Thyroid gland (tissue), 4 donors: ENCODE measurements around the gene LYRM2. TPM values are rescaled to one million over a fixed set of nuclear protein-coding genes. Genes with fewer than 3 reads are reported as not detected.

Experiments
- DNase-seq, 2 donors: peaks; one replicate each; pipeline ENCODE4 v3.0.0-alpha.2; 2019
- H3K27ac ChIP-seq, 3 donors: fragments of 200-600 bp; sonication (generic); 1 replicate in 2 of 3; 2 replicates in 1 of 3; pipeline ENCODE4 v1.5.1; 2016 to 2019; ENCODE audit warnings: mild to moderate bottlenecking in 1 of 3, moderate library complexity in 1 of 3
- H3K27me3 ChIP-seq: fragments of 200-600 bp; sonication (generic); one replicate; pipeline ENCODE4 v1.5.1; 2019
- H3K36me3 ChIP-seq, 2 donors: fragments of 200-600 bp; sonication (generic); one replicate each; pipeline ENCODE4 v1.5.1; 2016 to 2019
- H3K4me1 ChIP-seq, 2 donors: fragments of 200-600 bp; sonication (generic); one replicate each; pipeline ENCODE4 v1.5.1; 2017 to 2019
- H3K4me3 ChIP-seq, 3 donors: fragments of 200-600 bp; sonication (generic); replicated peaks in 1 of 3; 1 replicate in 2 of 3; 2 replicates in 1 of 3; pipeline ENCODE4 v1.5.1; 2016; ENCODE audit warnings: mild to moderate bottlenecking in 1 of 3
- H3K9me3 ChIP-seq: fragments of 200-600 bp; sonication (generic); one replicate; pipeline ENCODE4 v1.5.1; 2017
- POLR2A ChIP-seq, 2 donors: fragments of 450-650 bp; IDR thresholded peaks; one replicate each; pipeline ENCODE4 v1.6.1; 2017; ENCODE audit warnings: antibody characterized with exemption in 2 of 2, mild to moderate bottlenecking in 2 of 2, moderate library complexity in 1 of 2
- WGBS, 2 donors: methylation state at CpG; one replicate each; pipeline ENCODE4 v1.1.5; 2017; 5-methylcytosine and 5-hydroxymethylcytosine counted together
- intact Hi-C: fragments of 100-400 bp; cut with DNase I; formaldehyde crosslinking; loops from one replicate; pipeline ENCODE4 v1.15.1; 2023
- total RNA-seq, 4 donors: library from RNA; depleted of rRNA; stranded (reverse); fragments of >200 nt; gene quantifications; one replicate each; pipeline ENCODE4 v1.2.3, GENCODE V29; 2016
- TF ChIP-seq, protein P1 (sequence below), 6 experiments: fragments of 200-600 bp in 3 of 6; fragments of 450-650 bp in 3 of 6; sonication (generic) in 3 of 6; IDR thresholded peaks; one replicate each; pipeline ENCODE4 v1.5.1; 2016 to 2019; ENCODE audit warnings: antibody characterized with exemption in 6 of 6, mild to moderate bottlenecking in 2 of 6, inconsistent platforms in 1 of 6, moderate library complexity in 1 of 6

LYRM2 gene
- total RNA-seq, 4 donors from 2014 or later, result 28.7 to 38.5 (median 31.2) TPM

DNA sequence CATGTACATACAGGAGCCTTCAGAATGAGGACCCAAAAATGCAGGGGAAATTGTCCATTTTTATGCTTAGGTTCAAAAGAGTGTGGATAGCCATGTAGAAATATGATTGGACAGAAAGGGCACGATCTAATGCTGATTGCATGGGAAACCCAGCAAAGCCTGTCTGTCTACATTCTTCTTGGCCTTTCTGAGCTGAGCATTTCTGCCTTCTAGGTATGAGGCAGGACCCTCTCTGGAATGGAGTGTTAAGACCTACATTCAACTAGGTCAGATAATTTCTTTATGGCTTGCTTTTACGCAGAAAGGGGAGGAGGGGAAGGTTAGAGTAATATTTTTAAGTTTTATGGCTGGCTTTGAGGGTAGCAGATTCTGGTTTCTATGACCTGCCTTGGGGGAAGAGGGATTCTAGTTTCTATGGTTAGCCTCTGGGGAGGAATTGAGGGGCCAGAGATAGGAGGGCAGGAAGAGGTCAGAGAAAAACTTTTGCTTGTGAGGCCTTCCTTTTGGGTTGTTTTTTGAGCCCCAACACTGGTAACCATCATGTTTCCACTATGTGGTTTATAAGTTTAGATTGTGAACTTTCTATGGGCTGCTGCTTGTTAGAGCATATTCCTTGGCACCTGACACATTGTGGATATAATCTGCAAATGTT, 63.5 kb downstream of the LYRM2 start:
- H3K4me3 ChIP-seq, result no peak overlapping the region
- no peaks in the 10 kb centered on the region for H3K27me3 ChIP-seq
- no peaks in the 10 kb centered on the region for H3K36me3 ChIP-seq
- WGBS, 2 donors, result 67 to 76% methylated on average over 2 of the region's 2 CpGs
- intact Hi-C loops, result no loop called here
- no peak for DNase-seq
- H3K4me1 ChIP-seq, result no peaks in the 10 kb centered on the region
- no peak overlapping the region for H3K27ac ChIP-seq
- TF ChIP-seq POLR2A (IDR thresholded peaks at IDR 0.05), result no peak
- TF ChIP-seq, protein P1, sequence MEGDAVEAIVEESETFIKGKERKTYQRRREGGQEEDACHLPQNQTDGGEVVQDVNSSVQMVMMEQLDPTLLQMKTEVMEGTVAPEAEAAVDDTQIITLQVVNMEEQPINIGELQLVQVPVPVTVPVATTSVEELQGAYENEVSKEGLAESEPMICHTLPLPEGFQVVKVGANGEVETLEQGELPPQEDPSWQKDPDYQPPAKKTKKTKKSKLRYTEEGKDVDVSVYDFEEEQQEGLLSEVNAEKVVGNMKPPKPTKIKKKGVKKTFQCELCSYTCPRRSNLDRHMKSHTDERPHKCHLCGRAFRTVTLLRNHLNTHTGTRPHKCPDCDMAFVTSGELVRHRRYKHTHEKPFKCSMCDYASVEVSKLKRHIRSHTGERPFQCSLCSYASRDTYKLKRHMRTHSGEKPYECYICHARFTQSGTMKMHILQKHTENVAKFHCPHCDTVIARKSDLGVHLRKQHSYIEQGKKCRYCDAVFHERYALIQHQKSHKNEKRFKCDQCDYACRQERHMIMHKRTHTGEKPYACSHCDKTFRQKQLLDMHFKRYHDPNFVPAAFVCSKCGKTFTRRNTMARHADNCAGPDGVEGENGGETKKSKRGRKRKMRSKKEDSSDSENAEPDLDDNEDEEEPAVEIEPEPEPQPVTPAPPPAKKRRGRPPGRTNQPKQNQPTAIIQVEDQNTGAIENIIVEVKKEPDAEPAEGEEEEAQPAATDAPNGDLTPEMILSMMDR (IDR thresholded peaks at IDR 0.05), result no peak
- H3K9me3 ChIP-seq, result no peaks in the 10 kb centered on the region

DNA sequence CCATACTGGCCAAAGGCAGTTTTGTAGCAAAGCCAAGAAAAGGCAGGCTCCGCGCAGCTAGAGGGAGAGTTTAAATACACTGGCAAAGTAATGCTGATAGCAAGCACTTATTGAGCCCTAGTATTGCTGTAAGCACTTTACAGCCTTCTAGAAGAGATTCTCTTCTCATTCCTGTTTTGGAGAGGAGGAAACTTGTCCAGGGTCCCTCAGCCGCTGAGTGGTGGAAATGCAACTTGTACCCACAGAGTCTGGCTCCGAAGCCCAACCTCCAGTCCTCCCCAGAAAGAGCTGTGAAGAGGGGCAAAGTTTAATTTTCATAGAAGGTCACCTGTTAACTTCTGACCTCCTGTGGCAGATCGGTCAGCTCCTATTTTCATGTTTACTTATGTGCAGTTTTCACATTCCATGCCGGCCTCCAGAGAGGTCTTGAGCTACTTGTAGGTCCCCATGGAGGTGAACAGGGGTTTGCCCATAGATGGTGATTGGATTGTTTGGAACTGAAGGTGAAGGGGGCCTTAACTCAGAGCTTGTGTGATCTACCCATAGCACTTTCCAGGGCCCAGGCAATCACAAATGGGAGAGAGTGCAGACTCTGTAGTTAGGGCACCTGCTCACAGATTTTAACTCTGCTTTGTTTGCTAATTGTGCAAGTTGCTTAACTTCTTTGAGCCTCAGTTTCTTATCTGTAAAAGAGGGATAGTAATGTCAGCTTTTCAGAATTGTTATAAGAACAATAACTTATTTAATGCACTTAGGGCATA, 70.7 kb downstream of the LYRM2 start:
- intact Hi-C loops, result no loop called here
- WGBS, 2 donors, result 54 to 55% methylated on average over 6 of the region's 6 CpGs
- no peak for TF ChIP-seq POLR2A (IDR thresholded peaks at IDR 0.05)
- TF ChIP-seq, protein P1 (IDR thresholded peaks at IDR 0.05), result no peak
- Histone ChIP-seq H3K27me3 (no peaks in the 10 kb centered on the region), H3K36me3 (no peaks in the 10 kb centered on the region), H3K4me3 (no peak overlapping the region), H3K4me1 (peaks cover 0 to 16% of the 10 kb centered on the region in 2 donors), H3K9me3 (no peaks in the 10 kb centered on the region), H3K27ac (no peak overlapping the region)
- DNase-seq, result no peak

DNA sequence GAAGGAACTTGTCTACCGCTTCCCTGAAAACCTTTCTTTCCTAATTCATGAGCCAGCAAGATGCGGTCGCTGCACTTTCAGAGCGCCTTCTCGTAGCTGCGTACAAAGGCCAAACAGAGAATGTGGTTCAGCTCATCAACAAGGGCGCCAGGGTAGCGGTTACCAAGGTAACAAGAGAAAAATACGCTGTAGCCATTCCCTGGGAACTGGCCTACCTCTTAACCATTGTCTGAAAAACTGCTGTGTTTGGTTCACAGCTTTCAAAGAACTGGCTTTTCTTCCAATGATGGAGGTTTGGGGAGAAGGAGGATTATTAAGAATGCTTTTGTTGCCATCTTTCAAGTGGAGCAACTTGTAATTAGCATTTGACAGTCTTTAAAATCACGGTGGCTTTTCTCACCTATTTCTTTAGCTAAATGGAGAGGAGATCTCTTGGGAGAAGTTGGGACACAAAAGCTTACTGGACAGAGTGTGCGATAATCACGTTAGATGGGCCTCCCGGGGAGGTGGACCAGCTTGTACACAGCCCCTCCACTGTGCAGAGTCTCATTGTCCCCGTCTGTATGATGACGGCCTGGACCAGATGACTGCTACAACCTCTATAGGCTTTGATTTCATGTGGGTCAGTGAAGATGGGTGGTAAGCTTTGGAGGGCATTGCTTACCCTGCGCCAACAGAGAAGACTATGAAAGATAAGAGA, 71.5 kb downstream of the LYRM2 start:
- H3K4me1 ChIP-seq, result peaks cover 0 to 16% of the 10 kb centered on the region in 2 donors
- no peaks in the 10 kb centered on the region for H3K36me3 ChIP-seq
- H3K4me3 ChIP-seq, result no peak overlapping the region
- WGBS, 2 donors, result 87 to 93% methylated on average over 16 of the region's 16 CpGs
- no peaks in the 10 kb centered on the region for H3K9me3 ChIP-seq
- TF ChIP-seq POLR2A (IDR thresholded peaks at IDR 0.05), result no peak
- TF ChIP-seq, protein P1 (IDR thresholded peaks at IDR 0.05), result no peak
- DNase-seq, result no peak
- no peak overlapping the region for H3K27ac ChIP-seq
- intact Hi-C loops, result no loop called here
- no peaks in the 10 kb centered on the region for H3K27me3 ChIP-seq

DNA sequence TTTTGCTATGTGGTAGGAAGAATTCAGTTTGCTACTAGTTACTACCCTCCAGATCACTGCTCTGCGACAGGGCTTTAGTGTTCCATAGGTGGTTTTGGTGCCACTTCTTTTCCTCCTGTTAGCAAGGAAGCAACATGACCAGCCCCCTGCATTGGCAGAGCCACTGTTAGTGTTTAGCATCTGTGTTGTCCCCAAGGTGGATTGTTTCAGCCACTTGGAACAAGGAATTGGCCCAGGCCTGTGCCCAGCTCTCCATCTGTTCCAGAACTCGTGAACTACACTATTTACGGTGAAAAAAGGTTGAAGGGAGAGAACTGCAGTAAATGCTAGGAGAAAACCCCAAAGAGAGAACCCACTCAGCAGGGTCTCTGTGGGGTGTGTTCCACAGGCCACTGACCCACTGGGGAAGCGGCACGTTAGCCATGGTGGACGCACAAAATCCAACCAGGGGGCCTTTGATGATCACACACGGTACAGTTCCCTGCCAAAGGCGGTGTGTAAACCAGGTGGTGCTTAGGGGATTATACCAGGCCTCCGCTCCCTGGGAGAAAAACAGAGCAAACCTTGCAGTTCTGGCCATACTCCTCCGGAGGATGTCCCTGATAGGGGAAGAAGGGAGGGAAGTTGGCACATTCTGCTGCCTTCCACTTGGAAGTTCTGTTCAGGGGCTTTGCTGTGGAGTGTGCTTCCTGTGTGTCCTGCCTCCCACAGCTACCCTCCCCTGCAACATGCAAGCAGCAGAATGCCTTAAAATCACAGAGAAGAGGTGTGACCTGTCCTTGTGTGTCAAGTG, 72.3 kb downstream of the LYRM2 start:
- Histone ChIP-seq H3K36me3 (no peaks in the 10 kb centered on the region), H3K27ac (no peak overlapping the region), H3K9me3 (no peaks in the 10 kb centered on the region), H3K4me3 (no peak overlapping the region), H3K27me3 (no peaks in the 10 kb centered on the region), H3K4me1 (peaks cover 0 to 23% of the 10 kb centered on the region in 2 donors)
- intact Hi-C loops, result no loop called here
- DNase-seq, result no peak
- TF ChIP-seq, protein P1 (IDR thresholded peaks at IDR 0.05), result no peak
- no peak for TF ChIP-seq POLR2A (IDR thresholded peaks at IDR 0.05)
- WGBS, 2 donors, result 90 to 96% methylated on average over 10 of the region's 10 CpGs
